Hepatocyte (in vitro differentiated cells): ENCODE results near the gene LMF2.

Source experiments
- CTCF ChIP-seq: fragments of 200-600 bp; sonication (generic); IDR thresholded peaks from 2 replicates; pipeline ENCODE4 v1.5.1; 2016; ENCODE audit warnings: antibody characterized with exemption, mild to moderate bottlenecking; ENCODE audit not compliant: poor library complexity
- EZH2 ChIP-seq: fragments of 200-600 bp; sonication (generic); IDR thresholded peaks from 2 replicates; pipeline ENCODE4 v1.6.1; 2016; ENCODE audit warnings: antibody characterized with exemption, mild to moderate bottlenecking, borderline replicate concordance
- EZH2phosphoT487 ChIP-seq: fragments of 200-600 bp; sonication (generic); IDR thresholded peaks from one replicate; pipeline ENCODE4 v1.6.1; 2018; ENCODE audit warnings: antibody characterized with exemption, mild to moderate bottlenecking, low read depth, moderate library complexity; ENCODE audit not compliant: unreplicated experiment, severe bottlenecking

DNA sequence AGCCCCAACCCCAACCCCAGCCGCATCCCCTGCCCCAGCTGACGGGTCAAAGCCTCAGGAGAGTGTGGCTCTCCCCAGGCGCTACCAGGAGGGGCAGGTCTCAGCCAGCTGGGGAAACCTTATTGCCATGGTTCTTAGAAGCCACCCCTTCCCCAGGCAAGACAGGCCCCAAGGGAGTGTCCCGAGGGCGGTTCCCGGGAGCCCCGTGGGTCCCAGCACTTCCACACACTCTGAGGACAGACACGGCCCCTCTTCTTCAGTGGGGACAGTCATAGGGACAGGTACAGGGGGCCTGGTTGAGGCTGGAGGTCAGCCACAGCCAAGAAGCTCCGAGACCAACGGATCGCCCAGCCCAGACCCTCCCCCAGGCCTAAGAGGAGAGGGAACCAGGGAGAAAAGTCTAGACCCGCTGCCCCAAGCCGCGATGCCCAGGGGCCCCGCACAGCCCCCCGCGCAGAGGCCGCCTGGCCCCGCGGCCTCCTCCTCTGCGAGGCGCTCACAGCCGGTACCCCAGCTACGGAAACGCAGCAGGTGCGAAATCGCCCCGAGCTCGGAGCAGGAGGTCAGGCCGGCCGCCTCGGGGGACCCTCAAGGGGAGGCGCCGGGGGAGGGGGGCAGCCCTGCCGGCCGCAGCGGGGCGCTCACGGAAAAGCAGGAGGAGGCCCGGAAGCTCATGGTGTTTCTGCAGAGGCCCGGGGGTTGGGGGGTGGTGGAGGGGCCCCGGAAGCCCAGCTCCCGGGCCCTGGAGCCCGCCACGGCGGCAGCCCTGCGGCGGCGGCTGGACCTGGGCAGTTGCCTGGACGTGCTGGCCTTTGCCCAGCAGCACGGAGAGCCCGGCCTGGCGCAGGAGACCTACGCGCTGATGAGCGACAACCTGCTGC lies 40.8 kb upstream of the LMF2 start:
- no peak for TF ChIP-seq CTCF
- TF ChIP-seq EZH2 = no peak
- no peak for TF ChIP-seq EZH2phosphoT487
